GM12878 (cell line): ENCODE measurements around the gene PRSS35. TPM values are rescaled to one million over a fixed set of nuclear protein-coding genes. Genes with fewer than 3 reads are reported as not detected.

Experiments used
- ATAC-seq: fragments of 200-7000 bp; cut with Tn5 transposase; 3 replicates; pipeline ENCODE4 v1.9.1; 2020; ENCODE audit warnings: mild to moderate bottlenecking, moderate library complexity
- BruUV-seq: library from RNA; stranded (reverse); fragments of 400-500 nt; replicated peaks from 2 replicates; lab custom pipeline; 2021; lab: Mats Ljungman, UMichigan
- CTCF ChIA-PET: fragments of 300-600 bp; sonication (Branson Sonifier 250); formaldehyde crosslinking; extraction: SDS; loops from one replicate; lab custom pipeline; 2021; ENCODE audit warnings: inconsistent platforms; lab: Yijun Ruan, JAX
- POLR2A ChIA-PET: fragments of 350-600 bp; formaldehyde crosslinking; extraction: SDS; loops from one replicate; lab custom pipeline; 2021; ENCODE audit warnings: inconsistent platforms; lab: Charles Lee
- RAD21 ChIA-PET: fragments of 300-600 bp; sonication (Branson Sonifier 250); formaldehyde crosslinking; loops from one replicate; lab custom pipeline; 2023; ENCODE audit warnings: antibody characterized with exemption; ENCODE audit not compliant: unreplicated experiment; lab: Charles Lee
- SMC1A ChIA-PET: fragments of 300-600 bp; sonication (Branson Sonifier 250); formaldehyde crosslinking; loops from one replicate; lab custom pipeline; 2023; ENCODE audit not compliant: unreplicated experiment, uncharacterized antibody; lab: Charles Lee
- DNase-seq: peaks from one replicate; pipeline ENCODE4 v3.0.0-alpha.2; 2011; ENCODE audit warnings: low read depth, low spot score
- FAIRE-seq: peaks from 3 replicates; lab custom pipeline; 2011; peaks lifted over from hg19 to GRCh38; lab: Jason Lieb, UNC
- H2AFZ ChIP-seq: 2 replicates; pipeline ENCODE4 v1.6.0; 2011; ENCODE audit warnings: low read depth, low read length, control low read depth; ENCODE audit not compliant: control insufficient read depth
- H3K27ac ChIP-seq: 2 replicates; pipeline ENCODE4 v1.5.1; 2011; ENCODE audit warnings: control low read depth; ENCODE audit not compliant: control insufficient read depth, insufficient read depth
- H3K27me3 ChIP-seq, 2 experiments: replicated peaks in 1 of 2; 2 replicates each; pipeline versions ENCODE4 v1.6.0 to v1.6.1; 2011; ENCODE audit warnings: low read length in 1 of 2; ENCODE audit not compliant: control insufficient read depth in 2 of 2, insufficient read depth in 2 of 2
- H3K36me3 ChIP-seq, 2 experiments: 2 replicates each; pipeline ENCODE4 v1.5.1; 2011; ENCODE audit warnings: low read length in 1 of 2; ENCODE audit not compliant: control insufficient read depth in 2 of 2, insufficient read depth in 2 of 2
- H3K4me1 ChIP-seq: 2 replicates; pipeline ENCODE4 v1.6.1; 2011; ENCODE audit warnings: mild to moderate bottlenecking, low read length, moderate library complexity, mixed read lengths; ENCODE audit not compliant: control insufficient read depth, insufficient read depth
- H3K4me2 ChIP-seq: 2 replicates; pipeline ENCODE4 v1.6.0; 2011; ENCODE audit warnings: control low read depth; ENCODE audit not compliant: control insufficient read depth, insufficient read depth
- H3K4me3 ChIP-seq: fragments of 200-600 bp; sonication (generic); 2 replicates; pipeline ENCODE4 v1.5.1; 2016
- H3K79me2 ChIP-seq: 2 replicates; pipeline ENCODE4 v1.6.0; 2011; ENCODE audit warnings: low read length; ENCODE audit not compliant: control insufficient read depth, insufficient read depth
- H3K9ac ChIP-seq: 2 replicates; pipeline ENCODE4 v1.8.0; 2011; ENCODE audit warnings: low read length, control low read depth, mixed read lengths; ENCODE audit not compliant: control insufficient read depth, insufficient read depth
- H3K9me3 ChIP-seq: replicated peaks from 3 replicates; pipeline ENCODE4 v1.5.1; 2011; ENCODE audit warnings: mild to moderate bottlenecking, low read length; ENCODE audit not compliant: control insufficient read depth, insufficient read depth
- H4K20me1 ChIP-seq: 2 replicates; pipeline ENCODE4 v1.6.0; 2011; ENCODE audit not compliant: control insufficient read depth, insufficient read depth
- BACH1 ChIP-seq: fragments of 450-650 bp; IDR thresholded peaks from 2 replicates; pipeline ENCODE4 v1.6.1; 2017; ENCODE audit warnings: mild to moderate bottlenecking, borderline replicate concordance
- BHLHE40 ChIP-seq, 2 experiments: fragments of 450-650 bp in 1 of 2; IDR thresholded peaks; 2 replicates each; pipeline ENCODE4 v1.6.1; 2011 to 2017; ENCODE audit warnings: low read depth in 2 of 2, borderline replicate concordance in 1 of 2, improper control_type of control experiment in 1 of 2, low read length in 1 of 2, mild to moderate bottlenecking in 1 of 2
- HDAC2 ChIP-seq: fragments of 200-600 bp; sonication (generic); IDR thresholded peaks from 2 replicates; pipeline ENCODE4 v1.6.1; 2017
- KDM1A ChIP-seq: fragments of 200-600 bp; sonication (generic); IDR thresholded peaks from 2 replicates; pipeline ENCODE4 v1.6.1; 2016; ENCODE audit warnings: borderline replicate concordance
- NR2C1 ChIP-seq: fragments of 450-650 bp; IDR thresholded peaks from 2 replicates; pipeline ENCODE4 v1.6.1; 2017; ENCODE audit warnings: antibody characterized with exemption, mild to moderate bottlenecking, moderate library complexity
- NR2C2 ChIP-seq: IDR thresholded peaks from 2 replicates; pipeline ENCODE4 v1.6.1; 2011; ENCODE audit warnings: borderline replicate concordance, low read depth; ENCODE audit not compliant: control insufficient read depth, insufficient read length
- RFX5 ChIP-seq: IDR thresholded peaks from 2 replicates; pipeline ENCODE4 v1.6.1; 2011; ENCODE audit warnings: low read depth, low read length, improper control_type of control experiment
- SP1 ChIP-seq: IDR thresholded peaks from one replicate; pipeline ENCODE4 v1.6.1; 2011; ENCODE audit warnings: low read depth, low read length
- STAT3 ChIP-seq: IDR thresholded peaks from 2 replicates; pipeline ENCODE4 v1.6.1; 2011; ENCODE audit warnings: low read depth, low read length, improper control_type of control experiment
- WGBS: methylation state at CpG from one replicate; pipeline ENCODE4 v1.1.6; 2016; ENCODE audit warnings: low lambda C conversion rate; ENCODE audit not compliant: insufficient replicate concordance, insufficient coverage; ENCODE audit errors: missing lambda C conversion rate; 5-methylcytosine and 5-hydroxymethylcytosine counted together
- in situ Hi-C: fragments of 300-500 bp; cut with MboI; formaldehyde crosslinking; loops from 9 replicates; pipeline ENCODE4 v1.14.3; 2018; ENCODE audit warnings: mixed read lengths
- intact Hi-C: fragments of 100-400 bp; cut with micrococcal nuclease; formaldehyde crosslinking; loops from one replicate; pipeline ENCODE4 v1.14.2; 2022; ENCODE audit not compliant: unreplicated experiment
- polyA plus RNA-seq, 11 experiments: library from polyadenylated mRNA; depleted of rRNA in 4 of 11; unstranded in 6 of 11; stranded (reverse) in 5 of 11; fragments of >200 nt; fragmentation: Nextera tagmentation in 4 of 11; fragmentation: Illumina TruSeq in 1 of 11; extraction: Ambion mirVana in 4 of 11; extraction: Trizol in 1 of 11; gene quantifications; 1 replicate in 1 of 11; 2 replicates in 10 of 11; pipeline versions ENCODE4 v1.2.1 to v1.2.3, GENCODE V29; 2011 to 2016; ENCODE audit warnings: inconsistent platforms in 2 of 11, missing spikeins in 2 of 11, low read depth in 1 of 11
- total RNA-seq, 4 experiments: library from RNA; depleted of rRNA in 3 of 4; stranded (reverse); fragments of >200 nt in 3 of 4; fragmentation: Illumina TruSeq in 1 of 4; extraction: Trizol in 1 of 4; gene quantifications; 2 replicates each; pipeline versions ENCODE4 v1.2.1 to v1.2.3, GENCODE V29; 2013 to 2021
- TF ChIP-seq, protein P1 (sequence below): fragments of 450-650 bp; formaldehyde crosslinking; IDR thresholded peaks from 2 replicates; pipeline ENCODE4 v1.4.0; 2020; ENCODE audit warnings: mild to moderate bottlenecking, moderate library complexity
- TF ChIP-seq, protein P2 (sequence below): fragments of 450-650 bp; IDR thresholded peaks from 2 replicates; pipeline ENCODE4 v1.6.1; 2017; ENCODE audit warnings: low read depth, mild to moderate bottlenecking, moderate library complexity
- TF ChIP-seq, protein P3 (sequence below): fragments of 450-650 bp; formaldehyde crosslinking; IDR thresholded peaks from 2 replicates; pipeline ENCODE4 v1.5.0; 2022; ENCODE audit warnings: mild to moderate bottlenecking, missing genetic modification characterization

The PRSS35 gene
- total and polyA plus RNA-seq, 10 of the 15 experiments (the other 5 are each of a cell fraction or from before 2014, with no cell fraction given), result not detected

DNA sequence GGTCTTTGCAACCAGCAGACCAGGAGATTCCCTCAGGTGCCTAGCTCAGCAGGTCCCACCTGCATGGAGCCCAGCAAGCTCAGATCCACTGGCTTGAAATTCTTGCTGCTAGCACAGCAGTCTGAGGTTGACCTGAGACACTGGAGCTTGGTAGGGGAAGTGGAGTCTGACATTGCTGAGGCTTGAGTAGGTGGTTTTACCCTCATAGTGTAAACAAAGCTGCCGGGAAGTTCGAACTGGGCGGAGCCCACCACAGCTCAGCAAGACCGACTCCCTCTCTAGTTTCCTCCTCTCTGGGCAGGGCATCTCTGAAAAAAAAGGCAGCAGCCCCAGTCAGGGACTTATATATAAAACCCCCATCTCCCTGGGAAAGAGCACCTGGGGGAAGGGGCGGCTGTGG, 34.3 kb downstream of the PRSS35 start:
- Histone ChIP-seq H3K9ac (no peak overlapping the region), H3K27ac (no peak overlapping the region), H3K4me3 (no peak overlapping the region), H3K9me3 (no peaks in the 10 kb centered on the region), H3K27me3 (no peaks in the 10 kb centered on the region), H2AFZ (no peak overlapping the region), H3K79me2 (no peaks in the 10 kb centered on the region), H3K36me3 (no peaks in the 10 kb centered on the region), H3K4me1 (no peaks in the 10 kb centered on the region), H3K4me2 (no peak overlapping the region), H4K20me1 (no peaks in the 10 kb centered on the region)
- POLR2A ChIA-PET, result no interaction called here
- WGBS, result 17% methylated on average over 5 of the region's 5 CpGs
- DNase-seq (no peak), FAIRE-seq (no peak), ATAC-seq (no peak)
- intact Hi-C loops (no loop called here), in situ Hi-C loops (no loop called here)
- RAD21 ChIA-PET, result interaction anchor here (0.8 kb wide), 1 partner anchor 11 kb away, joined by 3 read pairs; no protein-coding TSS in a partner anchor
- no TSS peak for BruUV-seq
- CTCF ChIA-PET, result no interaction called here
- SMC1A ChIA-PET, result no interaction called here
- TF ChIP-seq, protein P1, sequence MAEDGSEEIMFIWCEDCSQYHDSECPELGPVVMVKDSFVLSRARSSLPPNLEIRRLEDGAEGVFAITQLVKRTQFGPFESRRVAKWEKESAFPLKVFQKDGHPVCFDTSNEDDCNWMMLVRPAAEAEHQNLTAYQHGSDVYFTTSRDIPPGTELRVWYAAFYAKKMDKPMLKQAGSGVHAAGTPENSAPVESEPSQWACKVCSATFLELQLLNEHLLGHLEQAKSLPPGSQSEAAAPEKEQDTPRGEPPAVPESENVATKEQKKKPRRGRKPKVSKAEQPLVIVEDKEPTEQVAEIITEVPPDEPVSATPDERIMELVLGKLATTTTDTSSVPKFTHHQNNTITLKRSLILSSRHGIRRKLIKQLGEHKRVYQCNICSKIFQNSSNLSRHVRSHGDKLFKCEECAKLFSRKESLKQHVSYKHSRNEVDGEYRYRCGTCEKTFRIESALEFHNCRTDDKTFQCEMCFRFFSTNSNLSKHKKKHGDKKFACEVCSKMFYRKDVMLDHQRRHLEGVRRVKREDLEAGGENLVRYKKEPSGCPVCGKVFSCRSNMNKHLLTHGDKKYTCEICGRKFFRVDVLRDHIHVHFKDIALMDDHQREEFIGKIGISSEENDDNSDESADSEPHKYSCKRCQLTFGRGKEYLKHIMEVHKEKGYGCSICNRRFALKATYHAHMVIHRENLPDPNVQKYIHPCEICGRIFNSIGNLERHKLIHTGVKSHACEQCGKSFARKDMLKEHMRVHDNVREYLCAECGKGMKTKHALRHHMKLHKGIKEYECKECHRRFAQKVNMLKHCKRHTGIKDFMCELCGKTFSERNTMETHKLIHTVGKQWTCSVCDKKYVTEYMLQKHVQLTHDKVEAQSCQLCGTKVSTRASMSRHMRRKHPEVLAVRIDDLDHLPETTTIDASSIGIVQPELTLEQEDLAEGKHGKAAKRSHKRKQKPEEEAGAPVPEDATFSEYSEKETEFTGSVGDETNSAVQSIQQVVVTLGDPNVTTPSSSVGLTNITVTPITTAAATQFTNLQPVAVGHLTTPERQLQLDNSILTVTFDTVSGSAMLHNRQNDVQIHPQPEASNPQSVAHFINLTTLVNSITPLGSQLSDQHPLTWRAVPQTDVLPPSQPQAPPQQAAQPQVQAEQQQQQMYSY (CRISPR knock-in tag), result no peak
- TF ChIP-seq STAT3 (no peak), NR2C2 (no peak), BACH1 (no peak), KDM1A (no peak), RFX5 (no peak), SP1 (no peak), NR2C1 (no peak), BHLHE40 (IDR thresholded peaks at IDR 0.05; ENCODE audit: borderline replicate concordance in 1 of 2, low read depth in 2 of 2, low read length in 1 of 2) (no peak), HDAC2 (no peak)
- TF ChIP-seq, protein P2, sequence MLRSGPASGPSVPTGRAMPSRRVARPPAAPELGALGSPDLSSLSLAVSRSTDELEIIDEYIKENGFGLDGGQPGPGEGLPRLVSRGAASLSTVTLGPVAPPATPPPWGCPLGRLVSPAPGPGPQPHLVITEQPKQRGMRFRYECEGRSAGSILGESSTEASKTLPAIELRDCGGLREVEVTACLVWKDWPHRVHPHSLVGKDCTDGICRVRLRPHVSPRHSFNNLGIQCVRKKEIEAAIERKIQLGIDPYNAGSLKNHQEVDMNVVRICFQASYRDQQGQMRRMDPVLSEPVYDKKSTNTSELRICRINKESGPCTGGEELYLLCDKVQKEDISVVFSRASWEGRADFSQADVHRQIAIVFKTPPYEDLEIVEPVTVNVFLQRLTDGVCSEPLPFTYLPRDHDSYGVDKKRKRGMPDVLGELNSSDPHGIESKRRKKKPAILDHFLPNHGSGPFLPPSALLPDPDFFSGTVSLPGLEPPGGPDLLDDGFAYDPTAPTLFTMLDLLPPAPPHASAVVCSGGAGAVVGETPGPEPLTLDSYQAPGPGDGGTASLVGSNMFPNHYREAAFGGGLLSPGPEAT, result no peak
- TF ChIP-seq, protein P3, sequence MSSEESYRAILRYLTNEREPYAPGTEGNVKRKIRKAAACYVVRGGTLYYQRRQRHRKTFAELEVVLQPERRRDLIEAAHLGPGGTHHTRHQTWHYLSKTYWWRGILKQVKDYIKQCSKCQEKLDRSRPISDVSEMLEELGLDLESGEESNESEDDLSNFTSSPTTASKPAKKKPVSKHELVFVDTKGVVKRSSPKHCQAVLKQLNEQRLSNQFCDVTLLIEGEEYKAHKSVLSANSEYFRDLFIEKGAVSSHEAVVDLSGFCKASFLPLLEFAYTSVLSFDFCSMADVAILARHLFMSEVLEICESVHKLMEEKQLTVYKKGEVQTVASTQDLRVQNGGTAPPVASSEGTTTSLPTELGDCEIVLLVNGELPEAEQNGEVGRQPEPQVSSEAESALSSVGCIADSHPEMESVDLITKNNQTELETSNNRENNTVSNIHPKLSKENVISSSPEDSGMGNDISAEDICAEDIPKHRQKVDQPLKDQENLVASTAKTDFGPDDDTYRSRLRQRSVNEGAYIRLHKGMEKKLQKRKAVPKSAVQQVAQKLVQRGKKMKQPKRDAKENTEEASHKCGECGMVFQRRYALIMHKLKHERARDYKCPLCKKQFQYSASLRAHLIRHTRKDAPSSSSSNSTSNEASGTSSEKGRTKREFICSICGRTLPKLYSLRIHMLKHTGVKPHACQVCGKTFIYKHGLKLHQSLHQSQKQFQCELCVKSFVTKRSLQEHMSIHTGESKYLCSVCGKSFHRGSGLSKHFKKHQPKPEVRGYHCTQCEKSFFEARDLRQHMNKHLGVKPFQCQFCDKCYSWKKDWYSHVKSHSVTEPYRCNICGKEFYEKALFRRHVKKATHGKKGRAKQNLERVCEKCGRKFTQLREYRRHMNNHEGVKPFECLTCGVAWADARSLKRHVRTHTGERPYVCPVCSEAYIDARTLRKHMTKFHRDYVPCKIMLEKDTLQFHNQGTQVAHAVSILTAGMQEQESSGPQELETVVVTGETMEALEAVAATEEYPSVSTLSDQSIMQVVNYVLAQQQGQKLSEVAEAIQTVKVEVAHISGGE (CRISPR knock-in tag), result no peak
